Lung (tissue), 12 donors: Measurements from ENCODE around the gene TTC28. TPM values are rescaled to one million over a fixed set of nuclear protein-coding genes. Genes with fewer than 3 reads are reported as not detected.

Source experiments
- ATAC-seq: fragments of 200-7000 bp; cut with Tn5 transposase; one replicate; pipeline ENCODE4 v1.9.1; 2020; ENCODE audit warnings: moderate number of reproducible peaks; ENCODE audit not compliant: insufficient read depth, low FRiP score
- DNase-seq, 3 donors: peaks; one replicate each; pipeline ENCODE4 v3.0.0-alpha.2; 2013 to 2017
- H3K27ac ChIP-seq, 2 donors: one replicate each; pipeline ENCODE4 v1.5.1; 2013; ENCODE audit warnings: mild to moderate bottlenecking in 2 of 2, moderate library complexity in 2 of 2, control low read depth in 1 of 2, inconsistent platforms in 1 of 2, low read depth in 1 of 2, low read length in 1 of 2
- H3K27me3 ChIP-seq, 3 donors: one replicate each; pipeline ENCODE4 v1.5.1; 2013; ENCODE audit warnings: low read length in 2 of 3; ENCODE audit not compliant: control insufficient read depth in 3 of 3, insufficient read depth in 3 of 3
- H3K36me3 ChIP-seq, 4 donors: one replicate each; pipeline ENCODE4 v1.5.1; 2013; ENCODE audit warnings: low read length in 4 of 4, mild to moderate bottlenecking in 1 of 4, moderate library complexity in 1 of 4; ENCODE audit not compliant: control insufficient read depth in 4 of 4, insufficient read depth in 4 of 4
- H3K4me1 ChIP-seq, 5 donors: one replicate each; pipeline ENCODE4 v1.5.1; 2013; ENCODE audit warnings: low read length in 5 of 5, mild to moderate bottlenecking in 2 of 5, moderate library complexity in 1 of 5; ENCODE audit not compliant: control insufficient read depth in 5 of 5, insufficient read depth in 5 of 5
- H3K4me3 ChIP-seq: one replicate; pipeline ENCODE4 v1.5.1; 2013; ENCODE audit warnings: mild to moderate bottlenecking, control low read depth, moderate library complexity
- H3K9ac ChIP-seq, 2 donors: one replicate each; pipeline ENCODE4 v1.5.1; 2013; ENCODE audit warnings: low read length in 2 of 2, control low read depth in 1 of 2; ENCODE audit not compliant: insufficient read depth in 1 of 2
- H3K9me3 ChIP-seq, 4 donors: one replicate each; pipeline ENCODE4 v1.5.1; 2013; ENCODE audit warnings: low read length in 3 of 4, mild to moderate bottlenecking in 1 of 4, moderate library complexity in 1 of 4; ENCODE audit not compliant: control insufficient read depth in 4 of 4, insufficient read depth in 3 of 4
- CTCF ChIP-seq: IDR thresholded peaks from 2 replicates; pipeline ENCODE4 v1.5.1; 2012; ENCODE audit warnings: mild to moderate bottlenecking; ENCODE audit errors: control extremely low read depth, extremely low read depth
- WGBS, 2 donors: extraction: QIAGEN DNeasy Blood & Tissue Kit; methylation state at CpG; one replicate each; pipeline ENCODE4 v1.1.7; 2013; 5-methylcytosine and 5-hydroxymethylcytosine counted together
- polyA plus RNA-seq, 2 donors: library from polyadenylated mRNA; stranded (reverse); fragments of 200-250 nt; gene quantifications; one replicate each; pipeline ENCODE4 v1.2.1, GENCODE V29; 2013
- total RNA-seq, 2 donors: library from RNA; depleted of rRNA in 1 of 2; stranded (reverse); fragments of >200 nt in 1 of 2; gene quantifications; one replicate each; pipeline ENCODE4 v1.2.1, GENCODE V29; 2014 to 2021
- donor health status: control.
- donor health status: control.
- donor health status: Bipolar disorder and iron deficiency.
- donor health status: healthy.
- donor health status: DM: yes; HTN: yes; CAD: no.

TTC28 gene
- total and polyA plus RNA-seq, 4 donors: 4.7 to 72.2 (median 24.8) TPM

GRCh38 chr22:28299309-28299708 lies 380.3 kb downstream of the TTC28 start:
- no peak for TF ChIP-seq CTCF
- Histone ChIP-seq H3K4me3 (no peak overlapping the region), H3K4me1 (peaks cover 0 to 12% (median 2%) of the 10 kb centered on the region in 5 donors), H3K9ac (no peak overlapping the region), H3K9me3 (no peaks in the 10 kb centered on the region), H3K27me3 (no peaks in the 10 kb centered on the region), H3K27ac (no peak overlapping the region), H3K36me3 (peaks cover 0 to 8% (median 0%) of the 10 kb centered on the region in 4 donors)
- WGBS, 2 donors: 84 to 88% methylated on average over 3 of the region's 3 CpGs
- DNase-seq: no peak
- ATAC-seq: no peak

GRCh38 chr22:28297504-28297903 lies 382.1 kb downstream of the TTC28 start:
- WGBS, 2 donors: 19 to 34% methylated on average over 4 of the region's 4 CpGs
- TF ChIP-seq CTCF: no peak
- no peak for DNase-seq

GRCh38 chr22:28296452-28296851 lies 383.2 kb downstream of the TTC28 start:
- peaks cover 0 to 8% (median 0%) of the 10 kb centered on the region in 4 donors for H3K36me3 ChIP-seq
- H3K4me1 ChIP-seq: peaks cover 0 to 12% (median 2%) of the 10 kb centered on the region in 5 donors
- no peak overlapping the region for H3K27ac ChIP-seq
- no peak for DNase-seq
- no peak overlapping the region for H3K9ac ChIP-seq
- TF ChIP-seq CTCF: no peak
- no peak for ATAC-seq
- no peak overlapping the region for H3K4me3 ChIP-seq
- no peaks in the 10 kb centered on the region for H3K27me3 ChIP-seq
- no peaks in the 10 kb centered on the region for H3K9me3 ChIP-seq

More at GRCh38 chr22:28297504-28297903, 382.1 kb downstream of the TTC28 start:
- H3K36me3 ChIP-seq: peaks cover 0 to 8% (median 0%) of the 10 kb centered on the region in 4 donors
- no peak overlapping the region for H3K4me3 ChIP-seq
- no peak overlapping the region for H3K27ac ChIP-seq
- H3K4me1 ChIP-seq: peaks cover 0 to 12% (median 2%) of the 10 kb centered on the region in 5 donors
- H3K9me3 ChIP-seq: no peaks in the 10 kb centered on the region
- ATAC-seq: no peak
- no peak overlapping the region for H3K9ac ChIP-seq
- H3K27me3 ChIP-seq: no peaks in the 10 kb centered on the region

GRCh38 chr22:28283068-28283654 lies 396.5 kb downstream of the TTC28 start:
- Histone ChIP-seq H3K4me3 (no peak overlapping the region), H3K4me1 (peaks cover 0 to 5% (median 0%) of the 10 kb centered on the region in 5 donors), H3K27ac (no peak overlapping the region), H3K27me3 (no peaks in the 10 kb centered on the region), H3K36me3 (no peaks in the 10 kb centered on the region), H3K9me3 (no peaks in the 10 kb centered on the region), H3K9ac (no peak overlapping the region)
- no peak for ATAC-seq
- WGBS, 2 donors: 83 to 93% methylated on average over 2 of the region's 2 CpGs
- TF ChIP-seq CTCF: no peak
- DNase-seq: peak in 2 of 3 donors; percentile 26 to 45
